Neural progenitor cell (in vitro differentiated cells): ENCODE measurements around the gene THBD. TPM values are rescaled to one million over a fixed set of nuclear protein-coding genes. Genes with fewer than 3 reads are reported as not detected.

Source experiments
- DNase-seq: peaks from one replicate; pipeline ENCODE4 v3.0.0-alpha.2; 2016; ENCODE audit warnings: low spot score
- H2AFZ ChIP-seq: fragments of 200-600 bp; sonication (generic); replicated peaks from 2 replicates; pipeline ENCODE4 v1.6.1; 2016; ENCODE audit warnings: antibody characterized with exemption
- H3F3A ChIP-seq: fragments of 200-600 bp; sonication (generic); 2 replicates; pipeline ENCODE4 v1.6.1; 2016; ENCODE audit warnings: antibody characterized with exemption, low read depth
- H3K27ac ChIP-seq: fragments of 200-600 bp; sonication (generic); 2 replicates; pipeline ENCODE4 v1.5.1; 2016; ENCODE audit warnings: mild to moderate bottlenecking
- H3K27me3 ChIP-seq: fragments of 200-600 bp; sonication (generic); 2 replicates; pipeline ENCODE4 v1.6.1; 2016; ENCODE audit warnings: mild to moderate bottlenecking, moderate library complexity
- H3K36me3 ChIP-seq: fragments of 200-600 bp; sonication (generic); 2 replicates; pipeline ENCODE4 v1.5.1; 2016
- H3K4me1 ChIP-seq: fragments of 200-600 bp; sonication (generic); 2 replicates; pipeline ENCODE4 v1.6.1; 2016; ENCODE audit warnings: mixed run types
- H3K4me2 ChIP-seq: fragments of 200-600 bp; sonication (generic); 2 replicates; pipeline ENCODE4 v1.6.1; 2016
- H3K4me3 ChIP-seq: fragments of 200-600 bp; sonication (generic); 2 replicates; pipeline ENCODE4 v1.5.1; 2016
- H3K79me2 ChIP-seq: fragments of 200-600 bp; sonication (generic); 2 replicates; pipeline ENCODE4 v1.6.1; 2016; ENCODE audit warnings: low read depth
- H3K9ac ChIP-seq: fragments of 200-600 bp; sonication (generic); 2 replicates; pipeline ENCODE4 v1.6.1; 2016
- H3K9me3 ChIP-seq: fragments of 200-600 bp; sonication (generic); 2 replicates; pipeline ENCODE4 v1.5.1; 2016; ENCODE audit warnings: low read depth
- H4K20me1 ChIP-seq: fragments of 200-600 bp; sonication (generic); 2 replicates; pipeline ENCODE4 v1.6.1; 2016; ENCODE audit warnings: low read depth
- H3K27ac Mint-ChIP-seq: 3 replicates; pipeline ENCODE4 v1.8.0; 2021; ENCODE audit warnings: mixed read lengths
- H3K27me3 Mint-ChIP-seq: 2 replicates; pipeline ENCODE4 v1.8.0; 2022; ENCODE audit warnings: low read depth, mild to moderate bottlenecking, inconsistent platforms, moderate library complexity, mixed read lengths; ENCODE audit not compliant: insufficient read depth
- H3K36me3 Mint-ChIP-seq: 3 replicates; pipeline ENCODE4 v1.8.0; 2021; ENCODE audit warnings: mixed read lengths
- H3K4me1 Mint-ChIP-seq: 3 replicates; pipeline ENCODE4 v1.8.0; 2021; ENCODE audit warnings: mixed read lengths
- H3K4me3 Mint-ChIP-seq: 3 replicates; pipeline ENCODE4 v1.8.0; 2021; ENCODE audit warnings: mild to moderate bottlenecking, moderate library complexity, mixed read lengths
- H3K9me3 Mint-ChIP-seq: 3 replicates; pipeline ENCODE4 v1.8.0; 2020; ENCODE audit warnings: mixed read lengths
- CTCF ChIP-seq: fragments of 200-600 bp; sonication (generic); IDR thresholded peaks from 2 replicates; pipeline ENCODE4 v1.5.1; 2017; ENCODE audit warnings: antibody characterized with exemption, mild to moderate bottlenecking
- EZH2 ChIP-seq: fragments of 200-600 bp; sonication (generic); IDR thresholded peaks from 2 replicates; pipeline ENCODE4 v1.6.1; 2017; ENCODE audit warnings: antibody characterized with exemption, mild to moderate bottlenecking, moderate library complexity
- EZH2phosphoT487 ChIP-seq: fragments of 200-600 bp; sonication (generic); IDR thresholded peaks from 2 replicates; pipeline ENCODE4 v1.6.1; 2017; ENCODE audit warnings: antibody characterized with exemption
- total RNA-seq: library from RNA; depleted of rRNA; stranded (reverse); fragments of >200 nt; gene quantifications from 2 replicates; pipeline ENCODE4 v1.2.3, GENCODE V29; 2015; ENCODE audit warnings: low replicate concordance

The THBD gene
- total RNA-seq, 1 donor from 2014 or later: 0.15 TPM

- H3K4me3 ChIP-seq: no peak overlapping the region
- Mint-ChIP-seq H3K27me3 (peaks cover 7% of the 10 kb centered on the region), H3K9me3 (no peaks in the 10 kb centered on the region), H3K4me3 (no peak overlapping the region), H3K36me3 (no peaks in the 10 kb centered on the region), H3K4me1 (no peaks in the 10 kb centered on the region), H3K27ac (no peak overlapping the region)
- H3F3A ChIP-seq: no peaks in the 10 kb centered on the region
- DNase-seq: no peak
- no peaks in the 10 kb centered on the region for H4K20me1 ChIP-seq
- H3K27ac ChIP-seq: no peak overlapping the region
- H3K79me2 ChIP-seq: no peaks in the 10 kb centered on the region
- TF ChIP-seq EZH2phosphoT487 (no peak), EZH2 (no peak), CTCF (no peak)
- H2AFZ ChIP-seq: no peak overlapping the region
- no peak overlapping the region for H3K9ac ChIP-seq
- H3K27me3 ChIP-seq: no peaks in the 10 kb centered on the region
- no peaks in the 10 kb centered on the region for H3K36me3 ChIP-seq
- no peaks in the 10 kb centered on the region for H3K9me3 ChIP-seq
- no peak overlapping the region for H3K4me2 ChIP-seq
- H3K4me1 ChIP-seq: no peaks in the 10 kb centered on the region
Observed at GRCh38 chr20:23003077-23003635, 46.3 kb downstream of the THBD start.

GRCh38 chr20:23002276-23002675 lies 47.2 kb downstream of the THBD start:
- H3K27ac ChIP-seq: no peak overlapping the region
- Mint-ChIP-seq H3K27me3 (peaks cover 7% of the 10 kb centered on the region), H3K4me1 (no peaks in the 10 kb centered on the region), H3K36me3 (no peaks in the 10 kb centered on the region), H3K9me3 (no peaks in the 10 kb centered on the region), H3K27ac (no peak overlapping the region), H3K4me3 (no peak overlapping the region)
- H3K4me2 ChIP-seq: no peak overlapping the region
- H3K27me3 ChIP-seq: no peaks in the 10 kb centered on the region
- no peaks in the 10 kb centered on the region for H4K20me1 ChIP-seq
- no peaks in the 10 kb centered on the region for H3K36me3 ChIP-seq
- DNase-seq: no peak
- no peak overlapping the region for H3K4me3 ChIP-seq
- no peaks in the 10 kb centered on the region for H3F3A ChIP-seq
- no peaks in the 10 kb centered on the region for H3K9me3 ChIP-seq
- no peak overlapping the region for H3K9ac ChIP-seq
- TF ChIP-seq CTCF (no peak), EZH2phosphoT487 (no peak), EZH2 (no peak)
- no peaks in the 10 kb centered on the region for H3K4me1 ChIP-seq
- H3K79me2 ChIP-seq: no peaks in the 10 kb centered on the region
- H2AFZ ChIP-seq: no peak overlapping the region

GRCh38 chr20:23000232-23000947 lies 49.1 kb downstream of the THBD start:
- Histone ChIP-seq H3K4me1 (no peaks in the 10 kb centered on the region), H3K4me2 (no peak overlapping the region), H2AFZ (no peak overlapping the region), H3K4me3 (no peak overlapping the region), H3K27me3 (no peaks in the 10 kb centered on the region), H3K79me2 (no peaks in the 10 kb centered on the region), H4K20me1 (no peaks in the 10 kb centered on the region), H3K27ac (no peak overlapping the region), H3F3A (no peaks in the 10 kb centered on the region), H3K9me3 (no peaks in the 10 kb centered on the region), H3K9ac (no peak overlapping the region), H3K36me3 (no peaks in the 10 kb centered on the region)
- DNase-seq: no peak
- Mint-ChIP-seq H3K4me1 (no peaks in the 10 kb centered on the region), H3K9me3 (no peaks in the 10 kb centered on the region), H3K4me3 (no peak overlapping the region), H3K27me3 (peaks cover 7% of the 10 kb centered on the region), H3K36me3 (no peaks in the 10 kb centered on the region), H3K27ac (no peak overlapping the region)
- TF ChIP-seq EZH2 (no peak), CTCF (no peak), EZH2phosphoT487 (no peak)
